ENCODE results near the gene IDH3G.

- TF ChIP-seq CTCF (IDR thresholded peaks at IDR 0.05) (no peak), POLR2A (IDR thresholded peaks at IDR 0.05) (no peak)
These were observed 57.2 kb downstream of the IDH3G start for GRCh38 chrX:153736871-153737441.
